GM18858 (cell line): ENCODE results near the gene MAST2.
"Not testable (repeated sequence)": the region's sequence is repeated elsewhere in the genome, so short reads cannot be mapped to it uniquely, and the experiment has no call there.

ENCODE experiments used
- ATAC-seq: cut with Tn5 transposase; IDR thresholded peaks from one replicate; pipeline ENCODE4 v1.9.1; 2021; ENCODE audit not compliant: unreplicated experiment

MAST2 gene

DNA sequence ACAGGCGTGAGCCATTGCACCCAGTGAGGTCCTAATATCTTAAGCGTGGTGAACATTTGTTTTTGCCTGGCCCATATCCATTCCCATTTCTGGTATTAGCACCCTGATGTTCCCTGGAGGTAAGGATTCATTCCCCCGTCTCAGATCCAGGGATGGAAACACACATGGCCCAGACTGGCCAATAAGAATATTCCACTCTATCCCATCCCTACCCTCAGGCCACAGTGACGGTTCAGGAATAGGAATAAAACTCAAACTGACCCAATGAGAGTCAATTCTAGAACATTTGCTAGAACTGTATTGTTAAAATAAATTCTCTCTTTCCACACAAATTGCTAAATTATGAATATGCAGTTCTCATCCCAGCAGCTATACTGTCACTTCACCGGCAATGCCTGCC, 252.9 kb downstream of the MAST2 start:
- no peak for ATAC-seq

GRCh38 chr1:46057215-46057614, 253.8 kb downstream of the MAST2 start:
- not testable (repeated sequence) for ATAC-seq

DNA sequence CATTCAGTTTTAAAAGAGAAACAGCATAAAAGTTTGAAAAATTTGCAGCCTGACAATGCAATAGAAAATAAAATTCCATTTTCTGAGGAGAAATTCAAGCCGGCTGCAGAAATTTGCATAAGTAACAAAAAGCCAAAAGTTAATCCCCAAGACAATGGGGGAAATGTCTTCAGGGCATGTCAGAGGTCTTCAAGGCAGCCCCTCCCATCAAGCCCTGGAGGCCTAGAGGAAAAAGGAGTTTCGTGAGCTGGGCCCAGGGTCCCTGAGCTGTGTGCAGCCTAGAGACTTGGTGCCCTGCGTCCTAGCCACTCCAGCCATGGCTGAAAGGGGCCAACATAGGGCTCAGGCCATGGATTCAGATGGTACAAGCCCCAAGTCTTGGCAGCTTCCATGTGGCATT, 254.4 kb downstream of the MAST2 start:
- no peak for ATAC-seq

GRCh38 chr1:46058936-46059335, 255.5 kb downstream of the MAST2 start:
- no peak for ATAC-seq

GRCh38 chr1:46061146-46061545, 257.7 kb downstream of the MAST2 start:
- no peak for ATAC-seq

DNA sequence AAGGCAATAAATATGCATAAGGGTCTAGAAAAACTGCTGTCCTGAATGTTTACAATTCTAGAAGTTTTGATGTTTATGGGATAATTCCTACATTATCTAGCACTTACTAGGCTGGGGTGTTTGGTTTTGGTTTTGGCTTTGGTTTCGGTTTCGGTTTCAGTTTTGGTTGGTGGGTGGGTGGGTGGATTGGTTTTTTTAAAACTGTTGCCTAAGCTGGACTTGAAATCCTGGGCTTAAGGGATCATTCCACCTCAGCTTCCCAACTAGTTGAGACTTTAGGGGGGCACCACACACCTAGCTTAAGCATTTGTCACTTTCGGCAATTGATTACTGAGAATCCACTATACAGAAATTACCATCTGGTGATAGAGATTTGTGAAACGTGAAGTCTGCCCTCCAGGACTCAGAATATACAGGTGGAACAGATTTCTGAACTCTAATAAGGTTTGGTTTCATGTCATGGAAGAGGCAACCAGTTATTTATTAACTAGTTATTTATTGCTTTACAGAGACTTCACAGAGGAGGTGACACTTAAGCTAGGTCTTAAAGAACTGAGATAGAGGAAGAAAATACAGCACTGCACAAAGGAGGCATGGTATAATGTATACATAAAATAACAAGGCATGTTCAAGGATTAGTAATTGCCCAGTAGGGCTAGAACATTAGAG, 259.4 kb downstream of the MAST2 start:
- ATAC-seq, result no peak

DNA sequence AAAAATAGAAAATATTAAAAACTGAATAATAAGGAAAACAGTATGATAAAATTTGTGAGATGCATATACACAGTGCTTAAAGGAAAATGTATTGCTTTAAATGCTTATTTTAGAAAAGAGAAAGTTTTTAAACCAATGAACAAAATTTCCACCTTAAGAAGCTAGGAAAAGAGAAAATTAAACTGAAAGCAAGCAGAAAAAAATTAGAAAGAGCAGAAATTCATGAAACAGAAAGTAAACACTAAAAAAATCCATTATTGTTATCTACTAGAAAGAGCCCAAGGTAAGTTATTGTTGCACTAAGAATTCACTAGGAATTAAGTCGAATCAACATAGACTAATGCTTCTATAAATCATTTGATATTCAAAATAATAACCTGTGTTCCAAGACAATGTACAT, 261.3 kb downstream of the MAST2 start:
- ATAC-seq, result no peak

GRCh38 chr1:46065405-46065804, 262.0 kb downstream of the MAST2 start:
- ATAC-seq, result no peak

GRCh38 chr1:46067652-46068051, 264.2 kb downstream of the MAST2 start:
- ATAC-seq, result no peak

DNA sequence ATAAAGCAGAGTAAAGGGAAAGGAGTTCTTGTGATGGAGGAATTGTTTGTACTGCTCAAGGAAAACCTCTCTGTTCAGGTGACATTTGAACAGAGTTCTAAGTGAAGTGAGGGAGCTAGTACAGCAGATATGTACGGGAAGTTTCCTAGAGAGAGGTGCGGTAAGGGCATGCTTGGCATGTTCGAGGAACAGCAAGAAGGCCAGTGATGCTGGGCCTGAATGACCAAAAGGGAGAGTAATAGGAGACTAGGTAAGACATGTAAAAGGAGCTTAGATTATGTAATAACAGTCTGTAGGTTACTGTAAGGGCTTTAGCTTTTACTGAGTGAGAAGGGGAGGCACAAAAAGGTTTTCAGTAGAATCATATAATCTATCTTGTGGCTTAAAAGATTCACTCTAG, 265.1 kb downstream of the MAST2 start:
- ATAC-seq, result no peak

GRCh38 chr1:46070164-46070814, 266.9 kb downstream of the MAST2 start:
- ATAC-seq, result no peak

- ATAC-seq, result no peak
Measured at GRCh38 chr1:46072975-46073374, 269.6 kb downstream of the MAST2 start.

DNA sequence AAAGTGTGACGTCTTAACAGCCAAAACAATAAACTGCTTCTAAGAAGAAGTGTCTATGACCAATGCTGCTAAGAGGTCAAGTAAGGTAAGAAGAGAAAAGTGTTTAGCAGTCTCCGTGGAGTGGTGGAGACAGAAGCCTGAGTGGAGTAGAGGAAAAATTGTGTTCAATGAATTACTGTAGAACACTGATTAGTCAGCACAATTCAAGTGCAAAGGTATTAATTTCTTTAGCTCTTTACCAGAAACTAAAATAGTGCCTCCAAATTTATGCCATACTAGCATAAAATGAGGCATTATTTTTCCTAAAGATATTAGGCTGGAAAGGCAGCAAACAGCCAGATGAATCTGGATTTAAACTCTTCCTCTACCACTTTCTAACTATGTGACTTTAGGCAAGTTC, 272.9 kb downstream of the MAST2 start:
- no peak for ATAC-seq

- ATAC-seq, result no peak
Measured at GRCh38 chr1:46077644-46078043, 274.2 kb downstream of the MAST2 start.

DNA sequence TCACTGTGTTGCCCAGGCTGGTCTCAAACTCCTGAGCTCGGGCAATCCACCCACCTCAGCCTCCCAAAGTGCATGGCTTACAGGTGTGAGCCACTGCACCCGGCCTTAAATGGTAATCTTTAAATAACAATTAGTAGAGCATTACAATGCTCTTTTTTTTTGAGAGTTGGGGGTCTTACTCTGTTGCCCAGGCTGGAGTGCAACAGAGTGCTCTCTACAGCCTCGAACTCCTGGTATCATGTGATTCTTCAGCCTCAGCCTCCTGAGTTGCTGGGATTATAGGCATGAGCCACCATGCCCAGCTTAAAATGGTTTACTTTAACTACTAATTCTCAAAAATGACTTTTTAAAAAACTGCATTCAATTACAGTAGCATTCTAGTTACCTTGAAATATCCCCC, 276.8 kb downstream of the MAST2 start:
- ATAC-seq, result no peak

GRCh38 chr1:46081206-46081605, 277.8 kb downstream of the MAST2 start:
- ATAC-seq, result no peak

- no peak for ATAC-seq
Measured at GRCh38 chr1:46081619-46082018, 278.2 kb downstream of the MAST2 start.

DNA sequence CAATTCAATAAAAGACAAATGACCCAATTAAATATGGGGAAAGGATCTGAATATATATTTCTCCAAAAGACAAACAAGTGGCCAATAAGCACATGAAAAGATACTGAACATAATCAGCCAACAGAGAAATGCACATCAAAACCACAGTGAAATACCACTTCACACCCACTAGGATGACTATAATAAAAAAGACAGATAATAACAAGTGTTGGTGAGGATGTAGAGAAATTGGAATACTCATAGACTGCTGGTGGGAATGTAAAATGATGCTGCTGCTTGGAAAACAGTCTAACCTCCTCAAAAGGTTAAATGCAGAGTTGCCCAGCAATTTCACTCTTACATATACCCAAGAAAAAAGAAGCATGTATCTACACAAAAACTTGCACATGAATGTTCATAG, 280.2 kb downstream of the MAST2 start:
- no peak for ATAC-seq

GRCh38 chr1:46084553-46085451, 281.4 kb downstream of the MAST2 start:
- ATAC-seq, result no peak
